Endothelial cell of umbilical vein (primary cell): ENCODE measurements around the gene NMNAT3. TPM values are rescaled to one million over a fixed set of nuclear protein-coding genes. Genes with fewer than 3 reads are reported as not detected.

Source experiments
- BruUV-seq: library from RNA; stranded (reverse); fragments of 400-500 nt; replicated peaks from 2 replicates; lab custom pipeline; 2021; lab: Mats Ljungman, UMichigan
- CTCF ChIA-PET: fragments of 300-600, 350-600 bp; sonication (Branson Sonifier 250); formaldehyde crosslinking; loops from one replicate; lab custom pipeline; 2021; ENCODE audit warnings: antibody characterized with exemption, inconsistent platforms; lab: Charles Lee
- POLR2A ChIA-PET: fragments of 300-600, 350-600 bp; sonication (Branson Sonifier 250); formaldehyde crosslinking; loops from one replicate; lab custom pipeline; 2021; ENCODE audit warnings: antibody characterized with exemption, inconsistent platforms; lab: Charles Lee
- DNase-seq: peaks from one replicate; pipeline ENCODE4 v3.0.0-alpha.2; 2011; ENCODE audit warnings: low read depth, low spot score
- FAIRE-seq: peaks from 2 replicates; lab custom pipeline; 2011; peaks lifted over from hg19 to GRCh38; lab: Jason Lieb, UNC
- H2AFZ ChIP-seq: 2 replicates; pipeline ENCODE4 v1.6.0; 2012; ENCODE audit warnings: low read depth, low read length, control low read depth, inconsistent platforms
- H3K27ac ChIP-seq: 2 replicates; pipeline ENCODE4 v1.5.1; 2011; ENCODE audit warnings: low read depth, mild to moderate bottlenecking, control low read depth, low read length, moderate library complexity; ENCODE audit not compliant: insufficient read depth
- H3K27me3 ChIP-seq, 2 experiments: 2 replicates each; pipeline versions ENCODE4 v1.6.0 to v1.6.1; 2011; ENCODE audit warnings: low read length in 2 of 2, mixed read lengths in 1 of 2; ENCODE audit not compliant: control insufficient read depth in 2 of 2, insufficient read depth in 2 of 2
- H3K36me3 ChIP-seq, 2 experiments: 2 replicates in 1 of 2; 3 replicates in 1 of 2; pipeline ENCODE4 v1.5.1; 2011; ENCODE audit warnings: low read length in 2 of 2, mild to moderate bottlenecking in 1 of 2, moderate library complexity in 1 of 2; ENCODE audit not compliant: control insufficient read depth in 2 of 2, insufficient read depth in 2 of 2; ENCODE audit errors: extremely low read depth in 1 of 2
- H3K4me1 ChIP-seq: 3 replicates; pipeline ENCODE4 v1.5.1; 2011; ENCODE audit warnings: mild to moderate bottlenecking, low read length; ENCODE audit not compliant: control insufficient read depth, insufficient read depth; ENCODE audit errors: extremely low read depth
- H3K4me2 ChIP-seq: 2 replicates; pipeline ENCODE4 v1.6.1; 2011; ENCODE audit warnings: low read length, control low read depth, mixed read lengths; ENCODE audit not compliant: insufficient read depth
- H3K4me3 ChIP-seq, 3 experiments: fragments of 200-600 bp in 1 of 3; sonication (generic), shearing (Covaris generic) in 1 of 3; replicated peaks in 1 of 3; 2 replicates each; pipeline ENCODE4 v1.5.1; 2011 to 2016; ENCODE audit warnings: control low read depth in 3 of 3, low read length in 3 of 3, mild to moderate bottlenecking in 2 of 3, inconsistent platforms in 1 of 3, low read depth in 1 of 3, moderate library complexity in 1 of 3; ENCODE audit not compliant: insufficient read depth in 1 of 3
- H3K79me2 ChIP-seq: 2 replicates; pipeline ENCODE4 v1.6.0; 2012; ENCODE audit warnings: low read length, inconsistent platforms; ENCODE audit not compliant: control insufficient read depth, insufficient read depth
- H3K9ac ChIP-seq: replicated peaks from 2 replicates; pipeline ENCODE3; 2011; ENCODE audit warnings: low read length, control low read depth; ENCODE audit not compliant: insufficient read depth; ENCODE audit errors: extremely low read depth
- H3K9me1 ChIP-seq: replicated peaks from 3 replicates; pipeline ENCODE4 v1.6.0; 2011; ENCODE audit warnings: mild to moderate bottlenecking, low read length; ENCODE audit not compliant: control insufficient read depth, insufficient read depth; ENCODE audit errors: extremely low read depth
- H3K9me3 ChIP-seq: replicated peaks from 2 replicates; pipeline ENCODE4 v1.5.1; 2012; ENCODE audit warnings: low read length, inconsistent platforms; ENCODE audit not compliant: control insufficient read depth, insufficient read depth
- H4K20me1 ChIP-seq: replicated peaks from 2 replicates; pipeline ENCODE3; 2011; ENCODE audit warnings: mild to moderate bottlenecking, low read length; ENCODE audit not compliant: control insufficient read depth, insufficient read depth; ENCODE audit errors: extremely low read depth
- CTCF ChIP-seq, 2 donors: IDR thresholded peaks; 1 replicate in 1 of 2; 2 replicates in 1 of 2; pipeline ENCODE4 v1.5.1; 2011; ENCODE audit warnings: low read length in 2 of 2, mild to moderate bottlenecking in 2 of 2, moderate library complexity in 2 of 2, control low read depth in 1 of 2, inconsistent platforms in 1 of 2, low read depth in 1 of 2; ENCODE audit not compliant: insufficient read depth in 1 of 2; ENCODE audit errors: extremely low read depth in 1 of 2
- EZH2 ChIP-seq: IDR thresholded peaks from 2 replicates; pipeline ENCODE4 v1.6.1; 2012; ENCODE audit warnings: borderline replicate concordance, low read depth, mild to moderate bottlenecking, moderate library complexity, low read length, inconsistent platforms; ENCODE audit not compliant: severe bottlenecking
- FOS ChIP-seq: IDR thresholded peaks from 2 replicates; pipeline ENCODE4 v1.6.1; 2011; ENCODE audit warnings: mild to moderate bottlenecking, low read length, moderate library complexity, borderline replicate concordance; ENCODE audit not compliant: insufficient read depth
- GATA2 ChIP-seq: IDR thresholded peaks from 2 replicates; pipeline ENCODE4 v1.7.0; 2011; ENCODE audit warnings: low read depth, mild to moderate bottlenecking, moderate library complexity, mixed read lengths, low read length; ENCODE audit not compliant: insufficient read length, insufficient read depth
- JUN ChIP-seq: IDR thresholded peaks from 2 replicates; pipeline ENCODE4 v1.6.1; 2011; ENCODE audit warnings: borderline replicate concordance, low read depth; ENCODE audit not compliant: insufficient read length, insufficient read depth
- MAX ChIP-seq: IDR thresholded peaks from 2 replicates; pipeline ENCODE4 v1.6.1; 2011; ENCODE audit not compliant: insufficient read depth, insufficient read length
- MYC ChIP-seq: IDR thresholded peaks from one replicate; pipeline ENCODE4 v1.6.1; 2011; ENCODE audit warnings: mild to moderate bottlenecking, low read depth, low read length
- POLR2A ChIP-seq: IDR thresholded peaks from 2 replicates; pipeline ENCODE4 v1.6.1; 2012; ENCODE audit warnings: low read depth, mild to moderate bottlenecking, control low read depth, low read length
- POLR2AphosphoS5 ChIP-seq: IDR thresholded peaks from 2 replicates; pipeline ENCODE4 v1.6.1; 2012; ENCODE audit warnings: low read depth, mild to moderate bottlenecking, control low read depth, low read length, moderate library complexity; ENCODE audit not compliant: insufficient read depth
- dilution Hi-C: fragments of 300-500 bp; cut with MboI; formaldehyde crosslinking; loops from one replicate; pipeline ENCODE4 v1.15.0; 2019; ENCODE audit warnings: low sequenced_read_pairs; ENCODE audit not compliant: extremely low pct_ligation_motif_present
- intact Hi-C: fragments of 100-400 bp; cut with micrococcal nuclease; formaldehyde crosslinking; loops from one replicate; pipeline ENCODE4 v1.10.0; 2022
- polyA plus RNA-seq, 4 experiments: library from polyadenylated mRNA; depleted of rRNA in 3 of 4; stranded (reverse) in 3 of 4; unstranded in 1 of 4; fragments of >200 nt; gene quantifications; 2 replicates each; pipeline versions ENCODE4 v1.2.1 to v1.2.3, GENCODE V29; 2011 to 2012; ENCODE audit warnings: missing spikeins in 1 of 4
- total RNA-seq: library from RNA; stranded (reverse); gene quantifications from 2 replicates; pipeline ENCODE4 v1.2.3, GENCODE V29; 2021

NMNAT3 gene
- total and polyA plus RNA-seq, 2 donors (not counting 3 experiments of a cell fraction or from before 2014, with no cell fraction given) = 0.59 to 0.60 TPM

- Histone ChIP-seq H3K36me3 (no peaks in the 10 kb centered on the region), H3K4me3 (no peak overlapping the region), H3K4me2 (no peak overlapping the region), H3K27ac (no peak overlapping the region), H4K20me1 (no peaks in the 10 kb centered on the region), H3K9ac (no peak overlapping the region), H3K27me3 (no peaks in the 10 kb centered on the region), H3K9me3 (no peaks in the 10 kb centered on the region), H2AFZ (no peak overlapping the region), H3K9me1 (no peaks in the 10 kb centered on the region), H3K4me1 (no peaks in the 10 kb centered on the region), H3K79me2 (no peaks in the 10 kb centered on the region)
- POLR2A ChIA-PET = no interaction called here
- TF ChIP-seq POLR2A (no peak), POLR2AphosphoS5 (no peak), GATA2 (no peak), CTCF (IDR thresholded peaks at IDR 0.05; ENCODE audit: extremely low read depth in 1 of 2, insufficient read depth in 1 of 2, low read depth in 1 of 2, low read length in 2 of 2) (no peak), FOS (no peak), EZH2 (no peak), MAX (no peak), JUN (no peak), MYC (no peak)
- dilution Hi-C loops (no loop called here), intact Hi-C loops (loop anchor here (10.0 kb wide), 1 partner anchor 245 kb away; no protein-coding TSS in a partner anchor)
- FAIRE-seq = no peak
- DNase-seq = no peak
- CTCF ChIA-PET = no interaction called here
- BruUV-seq = no TSS peak
Measured at GRCh38 chr3:139670196-139670595, 7.6 kb downstream of the NMNAT3 start.
